ENCODE data around the gene RPL36A. TPM values are rescaled to one million over a fixed set of nuclear protein-coding genes. Genes with fewer than 3 reads are reported as not detected.

Gene RPL36A
- polyA plus RNA-seq, 2 of the 4 experiments (the other 2 are of a cell fraction): 2,529 to 3,171 TPM

GRCh38 chrX:101398694-101399093 lies 7.9 kb downstream of the RPL36A start:
- no peak for FAIRE-seq
- 89% methylated on average over 4 of the region's 4 CpGs for WGBS (ENCODE audit: missing lambda C conversion rate)

GRCh38 chrX:101399825-101400224 lies 9.0 kb downstream of the RPL36A start:
- Histone ChIP-seq H3K27ac (no peak overlapping the region), H3K4me3 (no peak overlapping the region), H3K4me1 (no peaks in the 10 kb centered on the region), H3K4me2 (no peak overlapping the region), H3K9me3 (no peaks in the 10 kb centered on the region)
- no peak for FAIRE-seq
- no peak for DNase-seq (ENCODE audit: low read depth in 1 of 2, low spot score in 1 of 2)
- POLR2A ChIA-PET: interaction anchor here (3.2 kb wide), 1 partner anchor 9 kb away, joined by 19 read pairs; the partner anchor contains the start of gene RPL36A
- no peak for TF ChIP-seq EP300 (IDR thresholded peaks at IDR 0.05)
- TF ChIP-seq EHF (CRISPR knock-in tag; IDR thresholded peaks at IDR 0.05): no peak
- no peak for TF ChIP-seq FOSL2 (IDR thresholded peaks at IDR 0.05)
- TF ChIP-seq FOSL2 (CRISPR knock-in tag; IDR thresholded peaks at IDR 0.05): no peak
- TF ChIP-seq TFCP2L1 (CRISPR knock-in tag; IDR thresholded peaks at IDR 0.05): no peak
- TF ChIP-seq MAZ (IDR thresholded peaks at IDR 0.05; ENCODE audit: borderline replicate concordance, low read depth, low read length): no peak
- peak; percentile 72; the same call in 1 of the 2 replicates for TF ChIP-seq HOXA7 (CRISPR knock-in tag; IDR thresholded peaks at IDR 0.05)
- TF ChIP-seq HES2 (IDR thresholded peaks at IDR 0.05): no peak
- ATAC-seq: no peak
- 93% methylated on average over 4 of the region's 4 CpGs for WGBS (ENCODE audit: missing lambda C conversion rate)
- CTCF ChIA-PET: no interaction called here

More at GRCh38 chrX:101398694-101399093, 7.9 kb downstream of the RPL36A start:
- POLR2A ChIA-PET: interaction anchor here (1.4 kb wide), 1 partner anchor 9 kb away, joined by 3 read pairs; the partner anchor contains the start of genes GLA and HNRNPH2
- ATAC-seq (no peak), DNase-seq (ENCODE audit: low read depth in 1 of 2, low spot score in 1 of 2) (no peak)
- H3K4me3 ChIP-seq: no peak overlapping the region
- no peaks in the 10 kb centered on the region for H3K9me3 ChIP-seq
- H3K4me1 ChIP-seq: peaks cover 5% of the 10 kb centered on the region; the same call in 2 of the 3 replicates
- no peak overlapping the region for H3K27ac ChIP-seq
- no peak for TF ChIP-seq SMC3 (IDR thresholded peaks at IDR 0.05)
- peak; percentile 82 for TF ChIP-seq MAFK (IDR thresholded peaks at IDR 0.05; ENCODE audit: partially characterized antibody)
- H3K4me2 ChIP-seq: no peak overlapping the region
- CTCF ChIA-PET: no interaction called here

- DNase-seq (ENCODE audit: low read depth in 1 of 2, low spot score in 1 of 2): no peak
- H3K9me3 ChIP-seq: no peaks in the 10 kb centered on the region
- H3K4me3 ChIP-seq: peak overlapping the region; percentile 72
- CTCF ChIA-PET: no interaction called here
- POLR2A ChIA-PET: interaction anchor here (1.0 to 1.3 kb wide), 5 partner anchors 9 to 59 kb away, joined by 3 to 11 read pairs (median 4); partner anchors contain the start of genes RPL36A and TIMM8A
- TF ChIP-seq ELK1 (IDR thresholded peaks at IDR 0.05; ENCODE audit: low read depth, low read length): no peak
- TF ChIP-seq PHF8 (IDR thresholded peaks at IDR 0.05; ENCODE audit: borderline replicate concordance, low read depth): peak; percentile 28; the same call in 1 of the 2 replicates
- no peak for TF ChIP-seq POLR2A (IDR thresholded peaks at IDR 0.05; ENCODE audit: low read length)
- no peak for FAIRE-seq
- H3K27ac ChIP-seq: peak overlapping the region; percentile 84 to 94
- peaks cover 17% of the 10 kb centered on the region; the same call in 2 of the 3 replicates for H3K4me1 ChIP-seq
- peak overlapping the region; percentile 80 for H3K4me2 ChIP-seq
- WGBS (ENCODE audit: missing lambda C conversion rate): under 1% methylated on average over 15 of the region's 15 CpGs
- peak; percentile 37 to 52 for ATAC-seq
These were observed 16.4 kb downstream of the RPL36A start for GRCh38 chrX:101407167-101407747.

GRCh38 chrX:101407748-101408531 lies 17.1 kb downstream of the RPL36A start, which contains the start of the genes GLA and HNRNPH2:
GLA (minus strand) TSS chrX:101407925; CDS start chrX:101407903, 22 bp downstream.
HNRNPH2 (plus strand) TSS chrX:101408222; CDS start chrX:101411989, 3,767 bp downstream.
- FAIRE-seq (peak; percentile 100), ATAC-seq (peak; percentile 91 to 92), DNase-seq (ENCODE audit: low read depth in 1 of 2, low spot score in 1 of 2) (peak; percentile 83 to 99)
- POLR2A ChIA-PET: interaction anchor here (1.0 to 1.3 kb wide), 5 partner anchors 10 to 59 kb away, joined by 3 to 11 read pairs (median 4); partner anchors contain the start of genes RPL36A and TIMM8A
- Histone ChIP-seq H3K27ac (peak within 1 kb of the TSS; percentile 88 to 94), H3K4me1 (peaks cover 17% of the 10 kb centered on the region; the same call in 2 of the 3 replicates), H3K9me3 (no peaks in the 10 kb centered on the region), H3K4me2 (peak within 1 kb of the TSS; percentile 97), H3K4me3 (peak within 1 kb of the TSS; percentile 76)
- CTCF ChIA-PET: no interaction called here
- WGBS (ENCODE audit: missing lambda C conversion rate): under 1% methylated on average over 41 of the region's 47 CpGs
- TF ChIP-seq BHLHE40 (IDR thresholded peaks at IDR 0.05; ENCODE audit: low read depth, low read length): peak; percentile 88
- TF ChIP-seq NR3C1 (IDR thresholded peaks at IDR 0.05): no peak
- TF ChIP-seq ATOH8 (CRISPR knock-in tag; IDR thresholded peaks at IDR 0.05; ENCODE audit: low read depth): no peak
- TF ChIP-seq JUN (IDR thresholded peaks at IDR 0.05): peak; percentile 53 to 67; a peak in 3 of 5 replicates
- TF ChIP-seq CHD2 (IDR thresholded peaks at IDR 0.05; ENCODE audit: low read length, partially characterized antibody): peak; percentile 37
- 0 out of 3 replicates have a peak, but pooled peaks have one; percentile 37 for TF ChIP-seq BCL3 (IDR thresholded peaks at IDR 0.05)
- TF ChIP-seq CBX2 (IDR thresholded peaks at IDR 0.05; ENCODE audit: borderline replicate concordance, low read depth): no peak
- no peak for TF ChIP-seq CTCF (IDR thresholded peaks at IDR 0.05)
- TF ChIP-seq HDAC2 (IDR thresholded peaks at IDR 0.05): no peak
- TF ChIP-seq POLR2A (IDR thresholded peaks at IDR 0.05; ENCODE audit: low read length): peak; percentile 82
- no peak for TF ChIP-seq HOXB5 (CRISPR knock-in tag; IDR thresholded peaks at IDR 0.05)
